Left lung (tissue), 10 donors: Measurements from ENCODE around the gene SLC22A17. TPM values are rescaled to one million over a fixed set of nuclear protein-coding genes. Genes with fewer than 3 reads are reported as not detected.

Experiments used
- ATAC-seq: fragments of 200-7000 bp; cut with Tn5 transposase; one replicate; pipeline ENCODE4 v1.9.1; 2020; ENCODE audit warnings: moderate library complexity
- DNase-seq, 4 donors: peaks; one replicate each; pipeline ENCODE4 v3.0.0-alpha.2; 2013 to 2020
- H3K27ac ChIP-seq, 2 donors: fragments of 200-600 bp; sonication (generic) in 1 of 2; one replicate each; pipeline versions ENCODE4 v1.5.0 to v1.8.0; 2020 to 2021
- H3K27me3 ChIP-seq, 2 donors: fragments of 200-600 bp; sonication (generic) in 1 of 2; one replicate each; pipeline versions ENCODE4 v1.5.0 to v1.8.0; 2020 to 2021
- H3K36me3 ChIP-seq, 2 donors: fragments of 200-600 bp; sonication (generic) in 1 of 2; one replicate each; pipeline versions ENCODE4 v1.5.0 to v1.8.0; 2020 to 2021
- H3K4me1 ChIP-seq, 2 donors: fragments of 200-600 bp; one replicate each; pipeline ENCODE4 v1.8.0; 2021
- H3K4me3 ChIP-seq, 2 donors: fragments of 200-600 bp; sonication (generic) in 1 of 2; one replicate each; pipeline versions ENCODE4 v1.5.0 to v1.8.0; 2020 to 2021; ENCODE audit warnings: mild to moderate bottlenecking in 1 of 2
- H3K9me3 ChIP-seq, 2 donors: fragments of 200-600 bp; sonication (generic) in 1 of 2; one replicate each; pipeline versions ENCODE4 v1.5.0 to v1.8.0; 2020 to 2021
- CTCF ChIP-seq, 2 donors: fragments of 200-600 bp; sonication (generic) in 1 of 2; IDR thresholded peaks; one replicate each; pipeline versions ENCODE4 v1.5.0 to v1.8.0; 2021; ENCODE audit warnings: antibody characterized with exemption in 2 of 2
- intact Hi-C, 2 donors: fragments of 100-400 bp; cut with DNase I; formaldehyde crosslinking; loops; one replicate each; pipeline versions ENCODE4 v1.11.2 to v1.14.2; 2022
- polyA plus RNA-seq, 6 donors: library from polyadenylated mRNA; unstranded; fragments of 120-200 nt; gene quantifications; one replicate each; pipeline ENCODE4 v1.2.1, GENCODE V29; 2013; ENCODE audit not compliant: insufficient read length in 6 of 6
- total RNA-seq, 2 donors: library from RNA; stranded (reverse); fragmentation: NEBNext Ultra II Directional; extraction: Animal tissue kit (Norgen Biotek cat#: 25700); gene quantifications; one replicate each; pipeline ENCODE4 v1.2.1, GENCODE V29; 2021
- donor health status: DM: no; HTN: yes; CAD: no.
- donor health status: DM: no; HTN: no; CAD: no.

The SLC22A17 gene
- total and polyA plus RNA-seq, 8 donors, result 13.2 to 41.5 (median 32.2) TPM

- H3K27me3 ChIP-seq, result peaks cover 0 to 30% of the 10 kb centered on the region in 2 donors
- ATAC-seq, result no peak
- no peak for DNase-seq
Measured at GRCh38 chr14:23359167-23359626, 6.5 kb upstream of the SLC22A17 start.

GRCh38 chr14:23358553-23359166 is 6.0 kb upstream of the SLC22A17 start:
- Histone ChIP-seq H3K36me3 (peaks cover 0 to 6% of the 10 kb centered on the region in 2 donors), H3K4me1 (no peaks in the 10 kb centered on the region), H3K27ac (no peak overlapping the region), H3K27me3 (peaks cover 0 to 30% of the 10 kb centered on the region in 2 donors), H3K9me3 (no peaks in the 10 kb centered on the region), H3K4me3 (no peak overlapping the region)
- DNase-seq (peak in 1 of 4 donors; percentile 72), ATAC-seq (no peak)
- no peak for TF ChIP-seq CTCF (IDR thresholded peaks at IDR 0.05)
- intact Hi-C loops, result no loop called here

More at GRCh38 chr14:23359167-23359626, 6.5 kb upstream of the SLC22A17 start:
- no peak overlapping the region for H3K27ac ChIP-seq
- no peaks in the 10 kb centered on the region for H3K9me3 ChIP-seq
- no peak overlapping the region for H3K4me3 ChIP-seq
- no peak for TF ChIP-seq CTCF (IDR thresholded peaks at IDR 0.05)
- no peaks in the 10 kb centered on the region for H3K4me1 ChIP-seq
- intact Hi-C loops, result no loop called here
- H3K36me3 ChIP-seq, result peaks cover 0 to 6% of the 10 kb centered on the region in 2 donors

- TF ChIP-seq CTCF (IDR thresholded peaks at IDR 0.05), result no peak
- intact Hi-C loops, result no loop called here
- Histone ChIP-seq H3K4me3 (no peak overlapping the region), H3K4me1 (no peaks in the 10 kb centered on the region), H3K27me3 (peaks cover 0 to 30% of the 10 kb centered on the region in 2 donors), H3K9me3 (no peaks in the 10 kb centered on the region), H3K27ac (no peak overlapping the region), H3K36me3 (peaks cover 0 to 6% of the 10 kb centered on the region in 2 donors)
- no peak for DNase-seq
- no peak for ATAC-seq
Measured at GRCh38 chr14:23358042-23358441, 5.4 kb upstream of the SLC22A17 start.

GRCh38 chr14:23357261-23357660 is 4.6 kb upstream of the SLC22A17 start:
- Histone ChIP-seq H3K9me3 (no peaks in the 10 kb centered on the region), H3K4me3 (no peak overlapping the region), H3K36me3 (peaks cover 0 to 6% of the 10 kb centered on the region in 2 donors), H3K27me3 (peaks cover 0 to 30% of the 10 kb centered on the region in 2 donors), H3K27ac (no peak overlapping the region), H3K4me1 (peaks cover 0 to 6% of the 10 kb centered on the region in 2 donors)
- no peak for TF ChIP-seq CTCF (IDR thresholded peaks at IDR 0.05)
- intact Hi-C loops, result no loop called here
- DNase-seq, result peak in 1 of 4 donors; percentile 65
- ATAC-seq, result no peak

GRCh38 chr14:23356662-23357061 is 4.0 kb upstream of the SLC22A17 start:
- TF ChIP-seq CTCF (IDR thresholded peaks at IDR 0.05), result no peak
- H3K27ac ChIP-seq, result no peak overlapping the region
- ATAC-seq (no peak), DNase-seq (no peak)
- intact Hi-C loops, result no loop called here
- H3K9me3 ChIP-seq, result no peaks in the 10 kb centered on the region
- no peak overlapping the region for H3K4me3 ChIP-seq
- H3K36me3 ChIP-seq, result peaks cover 0 to 6% of the 10 kb centered on the region in 2 donors
- peaks cover 0 to 35% of the 10 kb centered on the region in 2 donors for H3K27me3 ChIP-seq
- peaks cover 2 to 12% of the 10 kb centered on the region in 2 donors for H3K4me1 ChIP-seq
